ENCODE data around the gene BEST1.
"Not testable (repeated sequence)": the region's sequence is repeated elsewhere in the genome, so short reads cannot be mapped to it uniquely, and the experiment has no call there.

The BEST1 gene

GRCh38 chr11:61949169-61950034 lies 749 bp upstream of the BEST1 start:
- DNase-seq, result peak; percentile 78

- no peak for DNase-seq
Measured at GRCh38 chr11:61951484-61952135, 1.5 kb downstream of the BEST1 start.

- DNase-seq, result no peak
Measured at GRCh38 chr11:61952882-61953281, 2.7 kb downstream of the BEST1 start.

GRCh38 chr11:61953632-61954031 lies 3.5 kb downstream of the BEST1 start:
- DNase-seq, result not testable (repeated sequence)

- no peak for DNase-seq
Measured at GRCh38 chr11:61954106-61954850, 4.1 kb downstream of the BEST1 start.

- no peak for DNase-seq
Measured at GRCh38 chr11:61954851-61955421, 4.8 kb downstream of the BEST1 start.

GRCh38 chr11:61955422-61956135 lies 5.4 kb downstream of the BEST1 start:
- no peak for DNase-seq

- DNase-seq, result no peak
Measured at GRCh38 chr11:61956191-61957020, 6.3 kb downstream of the BEST1 start.

- DNase-seq, result no peak
Measured at GRCh38 chr11:61957021-61957770, 7.0 kb downstream of the BEST1 start.

- no peak for DNase-seq
Measured at GRCh38 chr11:61958590-61958989, 8.4 kb downstream of the BEST1 start.

- no peak for DNase-seq
Measured at GRCh38 chr11:61959114-61959513, 9.0 kb downstream of the BEST1 start.

- DNase-seq, result no peak
Measured at GRCh38 chr11:61959678-61960077, 9.5 kb downstream of the BEST1 start.

GRCh38 chr11:61960532-61960931 lies 10.4 kb downstream of the BEST1 start:
- no peak for DNase-seq

- no peak for DNase-seq
Measured at GRCh38 chr11:61961570-61962212, 11.5 kb downstream of the BEST1 start.

- no peak for DNase-seq
Measured at GRCh38 chr11:61962213-61963015, 12.3 kb downstream of the BEST1 start.

GRCh38 chr11:61963016-61963281 lies 12.8 kb downstream of the BEST1 start:
- no peak for DNase-seq

- no peak for DNase-seq
Measured at GRCh38 chr11:61963282-61964057, 13.3 kb downstream of the BEST1 start.

- DNase-seq, result no peak
Measured at GRCh38 chr11:61964058-61964665, 14.0 kb downstream of the BEST1 start.

All from NCI-H524 treated with DMSO at 0.1 percent for 48 hours (cell line).